OCI-LY3 (cell line): Measurements from ENCODE around the gene TMIGD3.
A peak's percentile ranks its signal among the peaks of the same experiment; 100 is the strongest.

ENCODE experiments used
- H2AFZ ChIP-seq: fragments of 200-600, 300-600 bp; shearing (Covaris generic); 2 replicates; pipeline ENCODE4 v1.6.0; 2014; ENCODE audit warnings: antibody characterized with exemption, low read depth, low read length
- H3K27ac ChIP-seq: fragments of 200-600, 300-600 bp; sonication (generic); 2 replicates; pipeline ENCODE4 v1.5.1; 2014; ENCODE audit warnings: mild to moderate bottlenecking, low read length, moderate library complexity, mixed read lengths
- H3K27me3 ChIP-seq: fragments of 200-600, 300-600 bp; sonication (generic); 2 replicates; pipeline ENCODE4 v1.6.1; 2014; ENCODE audit warnings: low read depth, low read length, mixed read lengths
- H3K36me3 ChIP-seq: fragments of 200-600, 300-600 bp; sonication (generic); replicated peaks from 2 replicates; pipeline ENCODE3; 2014; ENCODE audit warnings: low read depth, low read length, mixed read lengths
- H3K4me1 ChIP-seq: fragments of 300-600, 200-600 bp; sonication (generic); 2 replicates; pipeline ENCODE4 v1.6.1; 2014; ENCODE audit warnings: low read length, mixed read lengths
- H3K4me2 ChIP-seq: fragments of 200-600, 300-600 bp; sonication (generic); 2 replicates; pipeline ENCODE4 v1.6.1; 2014; ENCODE audit warnings: low read length, mixed read lengths
- H3K4me3 ChIP-seq: fragments of 300-600, 200-600 bp; sonication (generic); 2 replicates; pipeline ENCODE4 v1.5.1; 2014; ENCODE audit warnings: antibody characterized with exemption, mild to moderate bottlenecking, low read length, moderate library complexity
- H3K79me2 ChIP-seq: fragments of 300-600, 200-600 bp; shearing (Covaris generic); 2 replicates; pipeline ENCODE4 v1.6.1; 2014; ENCODE audit warnings: mild to moderate bottlenecking, low read length, mixed read lengths
- H3K9ac ChIP-seq: fragments of 300-600, 200-600 bp; shearing (Covaris generic); 2 replicates; pipeline ENCODE4 v1.6.0; 2014; ENCODE audit warnings: mild to moderate bottlenecking, low read length, moderate library complexity
- H3K9me3 ChIP-seq: fragments of 200-600, 300-600 bp; shearing (Covaris generic); 2 replicates; pipeline ENCODE4 v1.6.1; 2014; ENCODE audit warnings: low read length, mixed read lengths; ENCODE audit not compliant: insufficient read depth
- H4K20me1 ChIP-seq: fragments of 200-600, 300-600 bp; sonication (generic); 2 replicates; pipeline ENCODE4 v1.6.1; 2016; ENCODE audit warnings: low read length, mixed read lengths; ENCODE audit not compliant: insufficient read depth
- EZH2phosphoT487 ChIP-seq: fragments of 200-600 bp; shearing (Covaris generic); IDR thresholded peaks from 2 replicates; pipeline ENCODE4 v1.6.1; 2018; ENCODE audit warnings: antibody characterized with exemption, mixed run types, low read depth
- TF ChIP-seq, protein P1 (sequence below): fragments of 200-600, 300-600 bp; sonication (generic); IDR thresholded peaks from 2 replicates; pipeline ENCODE4 v1.5.1; 2014; ENCODE audit warnings: antibody characterized with exemption, low read length, low read depth

The TMIGD3 gene

DNA sequence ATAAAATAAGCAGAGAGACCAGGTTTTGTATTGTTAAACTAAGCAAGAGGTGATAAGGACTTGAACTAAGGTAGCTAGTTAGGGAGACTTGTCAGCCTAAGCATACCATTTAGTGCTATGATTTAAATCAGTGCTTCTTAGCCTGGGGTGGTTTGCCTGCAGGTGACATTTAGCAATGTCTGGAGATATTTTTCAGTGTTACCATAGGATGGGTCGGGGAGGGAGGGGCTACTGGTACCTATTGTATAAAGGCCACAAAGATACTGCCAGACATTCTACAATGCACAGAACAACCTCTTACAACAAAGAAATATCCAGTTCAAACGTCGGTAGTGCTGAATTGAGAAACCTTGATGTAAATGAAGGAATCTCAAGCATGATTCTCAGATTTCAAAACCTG is 50.9 kb downstream of the TMIGD3 start:
- Histone ChIP-seq H3K4me1 (peaks cover 41% of the 10 kb centered on the region), H3K4me3 (no peak overlapping the region), H3K36me3 (peaks cover 19% of the 10 kb centered on the region), H3K79me2 (peaks cover 73% of the 10 kb centered on the region), H2AFZ (no peak overlapping the region), H3K27ac (no peak overlapping the region), H3K9me3 (no peaks in the 10 kb centered on the region), H3K9ac (no peak overlapping the region), H3K4me2 (no peak overlapping the region), H4K20me1 (0 out of 2 replicates have a peak, but pooled peaks cover 3% of the 10 kb centered on the region), H3K27me3 (no peaks in the 10 kb centered on the region)
- TF ChIP-seq EZH2phosphoT487, result no peak
- TF ChIP-seq, protein P1, sequence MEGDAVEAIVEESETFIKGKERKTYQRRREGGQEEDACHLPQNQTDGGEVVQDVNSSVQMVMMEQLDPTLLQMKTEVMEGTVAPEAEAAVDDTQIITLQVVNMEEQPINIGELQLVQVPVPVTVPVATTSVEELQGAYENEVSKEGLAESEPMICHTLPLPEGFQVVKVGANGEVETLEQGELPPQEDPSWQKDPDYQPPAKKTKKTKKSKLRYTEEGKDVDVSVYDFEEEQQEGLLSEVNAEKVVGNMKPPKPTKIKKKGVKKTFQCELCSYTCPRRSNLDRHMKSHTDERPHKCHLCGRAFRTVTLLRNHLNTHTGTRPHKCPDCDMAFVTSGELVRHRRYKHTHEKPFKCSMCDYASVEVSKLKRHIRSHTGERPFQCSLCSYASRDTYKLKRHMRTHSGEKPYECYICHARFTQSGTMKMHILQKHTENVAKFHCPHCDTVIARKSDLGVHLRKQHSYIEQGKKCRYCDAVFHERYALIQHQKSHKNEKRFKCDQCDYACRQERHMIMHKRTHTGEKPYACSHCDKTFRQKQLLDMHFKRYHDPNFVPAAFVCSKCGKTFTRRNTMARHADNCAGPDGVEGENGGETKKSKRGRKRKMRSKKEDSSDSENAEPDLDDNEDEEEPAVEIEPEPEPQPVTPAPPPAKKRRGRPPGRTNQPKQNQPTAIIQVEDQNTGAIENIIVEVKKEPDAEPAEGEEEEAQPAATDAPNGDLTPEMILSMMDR, result no peak

DNA sequence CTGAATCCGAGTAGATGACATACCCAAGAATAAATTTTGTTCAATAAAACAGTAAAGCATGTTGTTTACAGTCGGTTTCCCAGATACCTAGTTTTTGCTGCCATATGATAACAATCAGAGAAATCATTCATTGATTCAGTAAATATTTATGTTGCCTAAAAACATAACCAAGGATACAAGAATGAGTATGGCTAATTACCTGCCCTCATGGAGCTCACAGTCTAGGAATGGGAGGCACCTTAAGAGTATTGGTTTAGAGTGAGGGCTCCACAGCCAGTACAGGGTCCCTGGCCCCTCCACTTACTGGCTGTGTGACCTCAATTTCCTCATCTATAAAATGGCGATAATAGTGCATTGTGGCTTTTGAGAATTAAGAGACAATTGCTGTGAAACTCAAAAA is 53.2 kb downstream of the TMIGD3 start:
- no peak overlapping the region for H2AFZ ChIP-seq
- peaks cover 88% of the 10 kb centered on the region for H3K79me2 ChIP-seq
- peaks cover 40% of the 10 kb centered on the region for H3K4me1 ChIP-seq
- H4K20me1 ChIP-seq, result 0 out of 2 replicates have a peak, but pooled peaks cover 3% of the 10 kb centered on the region
- H3K36me3 ChIP-seq, result peaks cover 26% of the 10 kb centered on the region
- no peak overlapping the region for H3K27ac ChIP-seq
- TF ChIP-seq EZH2phosphoT487, result no peak
- TF ChIP-seq, protein P1, result no peak
- no peaks in the 10 kb centered on the region for H3K27me3 ChIP-seq
- peak overlapping the region; percentile 100 for H3K4me3 ChIP-seq
- H3K9me3 ChIP-seq, result no peaks in the 10 kb centered on the region
- H3K9ac ChIP-seq, result peak overlapping the region; percentile 96
- peak overlapping the region; percentile 99 for H3K4me2 ChIP-seq

DNA sequence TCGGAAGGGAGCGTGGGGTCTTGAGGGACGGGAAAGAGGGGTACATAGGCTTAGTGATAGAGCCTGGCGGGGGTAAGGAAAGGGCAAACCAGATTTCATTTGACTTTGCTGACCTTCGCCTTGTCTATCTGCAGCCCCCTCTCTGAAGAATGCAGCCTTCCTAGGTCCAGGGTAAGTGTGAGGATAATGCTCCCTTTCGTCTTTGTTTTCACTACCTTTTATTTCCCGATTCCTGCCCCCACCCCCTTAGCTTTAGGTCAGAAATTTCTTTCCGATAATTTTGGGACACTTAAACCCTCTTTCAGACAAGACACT is 53.8 kb downstream of the TMIGD3 start:
- H3K4me3 ChIP-seq, result peak overlapping the region; percentile 100
- peaks cover 28% of the 10 kb centered on the region for H3K36me3 ChIP-seq
- peak overlapping the region; percentile 99 for H3K4me2 ChIP-seq
- no peak for TF ChIP-seq EZH2phosphoT487
- TF ChIP-seq, protein P1, result no peak
- H3K27me3 ChIP-seq, result no peaks in the 10 kb centered on the region
- H2AFZ ChIP-seq, result peak overlapping the region; percentile 94
- peak overlapping the region; percentile 96 for H3K9ac ChIP-seq
- H4K20me1 ChIP-seq, result 0 out of 2 replicates have a peak, but pooled peaks cover 3% of the 10 kb centered on the region
- H3K9me3 ChIP-seq, result no peaks in the 10 kb centered on the region
- peaks cover 88% of the 10 kb centered on the region for H3K79me2 ChIP-seq
- peaks cover 35% of the 10 kb centered on the region for H3K4me1 ChIP-seq
- peak overlapping the region; percentile 66 for H3K27ac ChIP-seq

DNA sequence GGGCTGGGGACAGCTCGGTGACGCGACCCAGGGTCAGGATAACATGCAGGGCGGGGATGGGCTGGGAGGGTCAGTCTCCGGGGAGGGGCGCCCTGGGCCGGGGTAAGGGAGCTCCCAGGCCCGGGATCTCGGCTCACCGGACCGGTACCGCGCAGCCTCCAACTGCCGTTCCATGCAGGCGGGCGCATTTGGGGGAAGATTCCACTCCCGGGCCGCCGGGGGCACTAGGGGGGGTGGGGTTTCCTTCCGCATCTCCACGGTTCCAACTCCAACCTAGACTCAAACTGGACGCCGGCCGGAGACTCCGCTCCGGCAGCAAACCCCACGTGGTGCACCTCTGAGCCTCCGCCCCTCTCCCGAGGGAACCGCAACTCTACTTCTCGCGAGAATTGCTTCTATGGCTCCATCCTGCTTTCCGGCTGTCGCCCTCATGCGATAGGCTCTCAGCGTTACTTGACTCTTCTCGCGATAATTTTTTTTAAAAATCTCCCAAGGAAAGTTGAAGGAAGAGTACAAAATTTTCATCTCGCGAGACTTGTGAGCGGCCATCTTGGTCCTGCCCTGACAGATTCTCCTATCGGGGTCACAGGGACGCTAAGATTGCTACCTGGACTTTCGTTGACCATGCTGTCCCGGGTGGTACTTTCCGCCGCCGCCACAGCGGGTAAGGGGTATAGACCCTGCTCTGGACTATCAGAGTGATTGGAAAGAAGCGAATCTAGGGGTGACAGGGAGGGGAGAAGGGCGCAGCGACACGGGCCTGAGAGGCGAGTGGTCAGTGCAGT is 54.3 kb downstream of the TMIGD3 start, which contains the start of the genes ATP5PB and WDR77:
Gene ATP5PB (plus strand): TSS at position 547 of the 785 bp plus-strand sequence. CDS start 78 bp downstream, at position 625.
Gene WDR77 (minus strand): TSS at position 339 of the 785 bp plus-strand sequence. CDS start 87 bp downstream, at position 252.
- Histone ChIP-seq H3K4me3 (peak within 1 kb of the TSS; percentile 100), H3K79me2 (peaks cover 85% of the 10 kb centered on the region), H3K36me3 (peaks cover 28% of the 10 kb centered on the region), H3K27me3 (no peaks in the 10 kb centered on the region), H3K27ac (peak within 1 kb of the TSS; percentile 66), H2AFZ (peak within 1 kb of the TSS; percentile 94), H3K4me1 (peaks cover 29% of the 10 kb centered on the region), H4K20me1 (0 out of 2 replicates have a peak, but pooled peaks cover under 1% of the 10 kb centered on the region), H3K9me3 (no peaks in the 10 kb centered on the region), H3K4me2 (peak within 1 kb of the TSS; percentile 99), H3K9ac (peak within 1 kb of the TSS; percentile 96)
- TF ChIP-seq EZH2phosphoT487, result no peak
- TF ChIP-seq, protein P1, result no peak
